Testis (tissue), 3 donors: ENCODE data around the gene SAPCD2. TPM values are rescaled to one million over a fixed set of nuclear protein-coding genes. Genes with fewer than 3 reads are reported as not detected.

Experiments used
- DNase-seq: peaks from one replicate; pipeline ENCODE4 v3.0.0-alpha.2; 2019
- H3K27ac ChIP-seq, 2 donors: fragments of 200-600 bp; sonication (generic); one replicate each; pipeline ENCODE4 v1.5.1; 2019
- H3K27me3 ChIP-seq: fragments of 200-600 bp; sonication (generic); one replicate; pipeline ENCODE4 v1.5.1; 2019
- H3K36me3 ChIP-seq: fragments of 200-600 bp; sonication (generic); one replicate; pipeline ENCODE4 v1.5.1; 2017; ENCODE audit warnings: low read depth; ENCODE audit errors: missing control alignments
- H3K4me1 ChIP-seq: fragments of 200-600 bp; sonication (generic); one replicate; pipeline ENCODE4 v1.5.1; 2019
- H3K4me3 ChIP-seq, 2 donors: fragments of 200-600 bp; sonication (generic); one replicate each; pipeline ENCODE4 v1.5.1; 2017 to 2019
- H3K9me3 ChIP-seq: fragments of 200-600 bp; sonication (generic); one replicate; pipeline ENCODE4 v1.5.1; 2017
- CTCF ChIP-seq, 3 experiments: fragments of 450-650 bp in 2 of 3; fragments of 200-600 bp in 1 of 3; sonication (generic) in 1 of 3; IDR thresholded peaks; one replicate each; pipeline ENCODE4 v1.5.1; 2016 to 2019; ENCODE audit warnings: antibody characterized with exemption in 3 of 3, mild to moderate bottlenecking in 2 of 3, moderate library complexity in 1 of 3
- POLR2A ChIP-seq: fragments of 450-650 bp; IDR thresholded peaks from one replicate; pipeline ENCODE4 v1.6.1; 2017; ENCODE audit warnings: antibody characterized with exemption, mild to moderate bottlenecking, moderate library complexity
- WGBS, 2 donors: methylation state at CpG; one replicate each; pipeline ENCODE4 v1.1.5; 2018; 5-methylcytosine and 5-hydroxymethylcytosine counted together
- intact Hi-C: fragments of 100-400 bp; cut with DNase I; formaldehyde crosslinking; loops from one replicate; pipeline ENCODE4 v1.15.1; 2023; ENCODE audit warnings: low total_unique reads
- polyA plus RNA-seq: library from polyadenylated mRNA; stranded (reverse); fragments of 350-450 nt; fragmentation: Illumina TruSeq; extraction: RNeasy Lipid Tissue Mini Kit (QIAGEN cat#74804); gene quantifications from one replicate; pipeline ENCODE4 v1.2.3, GENCODE V29; 2014; ENCODE audit warnings: low read depth, low replicate concordance; ENCODE audit not compliant: insufficient read depth
- total RNA-seq, 2 donors: library from RNA; depleted of rRNA; stranded (reverse); fragments of >200 nt; gene quantifications; one replicate each; pipeline ENCODE4 v1.2.3, GENCODE V29; 2016

SAPCD2 gene
- total and polyA plus RNA-seq, 3 donors from 2014 or later = 0.78 to 1.7 (median 1.4) TPM

GRCh38 chr9:137097761-137098462, 27.6 kb upstream of the SAPCD2 start:
- 90% methylated on average over 9 to 16 of the region's 20 CpGs for WGBS, 2 donors
- intact Hi-C loops = no loop called here
- Histone ChIP-seq H3K27ac (no peak overlapping the region), H3K4me1 (no peaks in the 10 kb centered on the region), H3K9me3 (no peaks in the 10 kb centered on the region), H3K4me3 (no peak overlapping the region), H3K36me3 (no peaks in the 10 kb centered on the region), H3K27me3 (no peaks in the 10 kb centered on the region)
- TF ChIP-seq POLR2A (no peak), CTCF (IDR thresholded peaks at IDR 0.05) (no peak)
- no peak for DNase-seq

- no peaks in the 10 kb centered on the region for H3K36me3 ChIP-seq
- TF ChIP-seq CTCF (IDR thresholded peaks at IDR 0.05) = no peak
- TF ChIP-seq POLR2A = no peak
- intact Hi-C loops = no loop called here
- H3K4me3 ChIP-seq = no peak overlapping the region
- DNase-seq = no peak
- no peaks in the 10 kb centered on the region for H3K9me3 ChIP-seq
- H3K27me3 ChIP-seq = no peaks in the 10 kb centered on the region
- WGBS, 2 donors = 92 to 93% methylated on average over 31 of the region's 31 CpGs
- no peaks in the 10 kb centered on the region for H3K4me1 ChIP-seq
- H3K27ac ChIP-seq = no peak overlapping the region
These were observed 26.6 kb upstream of the SAPCD2 start for GRCh38 chr9:137096785-137097546.

- TF ChIP-seq CTCF (IDR thresholded peaks at IDR 0.05) (no peak), POLR2A (no peak)
- Histone ChIP-seq H3K9me3 (no peaks in the 10 kb centered on the region), H3K36me3 (no peaks in the 10 kb centered on the region), H3K4me1 (no peaks in the 10 kb centered on the region), H3K27me3 (no peaks in the 10 kb centered on the region), H3K27ac (no peak overlapping the region), H3K4me3 (no peak overlapping the region)
- WGBS, 2 donors = 84 to 87% methylated on average over 27 to 30 of the region's 30 CpGs
- intact Hi-C loops = no loop called here
- no peak for DNase-seq
These were observed 25.5 kb upstream of the SAPCD2 start for GRCh38 chr9:137095664-137096517.

DNA sequence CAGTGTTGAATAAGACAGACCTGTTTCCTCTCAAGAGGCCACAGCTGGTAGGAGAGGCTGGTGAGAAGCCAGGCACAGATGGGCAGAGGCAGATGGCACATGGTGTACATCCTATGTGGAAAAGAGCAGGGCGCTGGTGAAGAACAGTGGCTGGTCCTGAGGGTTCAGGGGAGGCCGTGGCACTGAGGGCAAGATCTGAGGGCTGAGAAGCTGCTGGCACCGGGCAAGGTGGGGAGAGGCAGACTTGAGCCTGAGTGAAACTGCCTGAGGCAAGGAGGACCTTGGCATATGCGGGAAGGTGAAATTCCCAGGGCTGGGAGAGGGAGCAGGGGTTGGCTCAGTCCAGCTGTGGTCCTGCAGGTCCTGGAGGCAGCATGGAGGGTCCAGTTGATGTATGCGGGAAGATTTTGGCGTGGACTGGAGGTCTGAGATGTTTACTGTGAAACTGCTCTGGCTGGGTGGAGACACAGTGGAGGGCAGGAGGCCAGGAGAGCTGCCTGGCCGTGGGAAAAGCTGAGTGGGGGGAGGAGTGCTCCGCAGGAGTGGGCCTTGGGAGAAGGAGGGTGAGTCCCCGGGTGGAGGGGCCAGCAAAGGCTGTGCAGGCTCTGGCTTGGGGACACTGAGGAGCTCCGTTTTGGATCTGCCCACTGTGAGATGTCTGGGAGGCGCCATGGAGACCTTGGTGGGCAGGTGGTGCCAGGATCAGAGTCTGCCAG, 19.0 kb upstream of the SAPCD2 start:
- Histone ChIP-seq H3K9me3 (no peaks in the 10 kb centered on the region), H3K4me3 (no peak overlapping the region), H3K4me1 (peaks cover 17% of the 10 kb centered on the region), H3K27ac (no peak overlapping the region), H3K36me3 (no peaks in the 10 kb centered on the region), H3K27me3 (no peaks in the 10 kb centered on the region)
- WGBS, 2 donors = 74 to 76% methylated on average over 11 of the region's 11 CpGs
- no peak for DNase-seq
- intact Hi-C loops = no loop called here
- TF ChIP-seq POLR2A (no peak), CTCF (IDR thresholded peaks at IDR 0.05) (no peak)
